Measurements from ENCODE around the gene FUT1.
A peak's percentile ranks its signal among the peaks of the same experiment; 100 is the strongest.
"Not testable (repeated sequence)": the region's sequence is repeated elsewhere in the genome, so short reads cannot be mapped to it uniquely, and the experiment has no call there.

FUT1 gene

GRCh38 chr19:48752496-48753365, at the start of gene FUT1:
FUT1 (minus strand) TSS chr19:48752641; CDS start chr19:48751281, 1,360 bp downstream.
- peak; percentile 48 to 63 for ATAC-seq

GRCh38 chr19:48799358-48800300, 47.2 kb upstream of the FUT1 start:
- ATAC-seq, result no peak

GRCh38 chr19:48798937-48799336, 46.5 kb upstream of the FUT1 start:
- no peak for ATAC-seq

GRCh38 chr19:48797103-48797502, 44.7 kb upstream of the FUT1 start:
- no peak for ATAC-seq

GRCh38 chr19:48796298-48797083, 44.0 kb upstream of the FUT1 start:
- no peak for ATAC-seq

- no peak for ATAC-seq
Observed at GRCh38 chr19:48795685-48796070, 43.2 kb upstream of the FUT1 start.

GRCh38 chr19:48795055-48795684, 42.7 kb upstream of the FUT1 start:
- peak; percentile 99 for ATAC-seq

GRCh38 chr19:48794291-48794690, 41.9 kb upstream of the FUT1 start:
- ATAC-seq, result no peak

GRCh38 chr19:48793271-48793670, 40.8 kb upstream of the FUT1 start:
- no peak for ATAC-seq

GRCh38 chr19:48787331-48787730, 34.9 kb upstream of the FUT1 start:
- not testable (repeated sequence) for ATAC-seq

- ATAC-seq, result not testable (repeated sequence)
Observed at GRCh38 chr19:48786422-48786821, 34.0 kb upstream of the FUT1 start.

GRCh38 chr19:48784527-48784926, 32.1 kb upstream of the FUT1 start:
- ATAC-seq, result no peak

- ATAC-seq, result no peak
Observed at GRCh38 chr19:48780631-48781391, 28.4 kb upstream of the FUT1 start.

- ATAC-seq, result no peak
Observed at GRCh38 chr19:48779636-48780035, 27.2 kb upstream of the FUT1 start.

- no peak for ATAC-seq
Observed at GRCh38 chr19:48777720-48778119, 25.3 kb upstream of the FUT1 start.

- ATAC-seq, result no peak
Observed at GRCh38 chr19:48777139-48777538, 24.7 kb upstream of the FUT1 start.

- ATAC-seq, result no peak
Observed at GRCh38 chr19:48772503-48772953, 20.1 kb upstream of the FUT1 start.

- ATAC-seq, result no peak
Observed at GRCh38 chr19:48770734-48771472, 18.5 kb upstream of the FUT1 start.

- ATAC-seq, result no peak
Observed at GRCh38 chr19:48770266-48770665, 17.8 kb upstream of the FUT1 start.

GRCh38 chr19:48768994-48769713, 16.7 kb upstream of the FUT1 start:
- no peak for ATAC-seq

Measured in activated CD4-positive, CD25-positive, alpha-beta regulatory T cell treated with anti-CD3 and anti-CD28 coated beads, Interleukin-2, amount 50 U/mL, for 24 hours (primary cell).